Ishikawa (cell line): ENCODE results near the gene PEX11G.

Experiments used
- CEBPB ChIP-seq: IDR thresholded peaks from 2 replicates; pipeline ENCODE4 v1.6.1; 2012
- CREB1 ChIP-seq: IDR thresholded peaks from 2 replicates; pipeline ENCODE4 v1.6.1; 2012; ENCODE audit warnings: low read depth
- EGR1 ChIP-seq: IDR thresholded peaks from 2 replicates; pipeline ENCODE4 v1.6.1; 2012
- EP300 ChIP-seq: IDR thresholded peaks from 2 replicates; pipeline ENCODE4 v1.6.1; 2012; ENCODE audit warnings: borderline replicate concordance
- FOXM1 ChIP-seq: IDR thresholded peaks from 2 replicates; pipeline ENCODE4 v1.6.1; 2012; ENCODE audit warnings: low read depth, borderline replicate concordance
- MAX ChIP-seq: IDR thresholded peaks from 2 replicates; pipeline ENCODE4 v1.6.1; 2012
- NFIC ChIP-seq: IDR thresholded peaks from 2 replicates; pipeline ENCODE4 v1.6.1; 2012
- RAD21 ChIP-seq: IDR thresholded peaks from 2 replicates; pipeline ENCODE4 v1.6.1; 2012; ENCODE audit warnings: low read depth
- TAF1 ChIP-seq: IDR thresholded peaks from 2 replicates; pipeline ENCODE4 v1.6.1; 2012; ENCODE audit warnings: low read depth, mild to moderate bottlenecking
- TCF12 ChIP-seq: IDR thresholded peaks from 2 replicates; pipeline ENCODE4 v1.6.1; 2012; ENCODE audit warnings: low read depth
- TEAD4 ChIP-seq: IDR thresholded peaks from 2 replicates; pipeline ENCODE4 v1.6.1; 2012
- YY1 ChIP-seq: IDR thresholded peaks from 2 replicates; pipeline ENCODE4 v1.6.1; 2012; ENCODE audit warnings: low read depth
- ZBTB7A ChIP-seq: IDR thresholded peaks from 2 replicates; pipeline ENCODE4 v1.6.1; 2012; ENCODE audit warnings: low read depth
- TF ChIP-seq, protein P1 (sequence below): IDR thresholded peaks from 2 replicates; pipeline ENCODE4 v1.6.1; 2012; ENCODE audit warnings: low read depth, mild to moderate bottlenecking
- TF ChIP-seq, protein P2 (sequence below): IDR thresholded peaks from 2 replicates; pipeline ENCODE4 v1.6.1; 2012

PEX11G gene

DNA sequence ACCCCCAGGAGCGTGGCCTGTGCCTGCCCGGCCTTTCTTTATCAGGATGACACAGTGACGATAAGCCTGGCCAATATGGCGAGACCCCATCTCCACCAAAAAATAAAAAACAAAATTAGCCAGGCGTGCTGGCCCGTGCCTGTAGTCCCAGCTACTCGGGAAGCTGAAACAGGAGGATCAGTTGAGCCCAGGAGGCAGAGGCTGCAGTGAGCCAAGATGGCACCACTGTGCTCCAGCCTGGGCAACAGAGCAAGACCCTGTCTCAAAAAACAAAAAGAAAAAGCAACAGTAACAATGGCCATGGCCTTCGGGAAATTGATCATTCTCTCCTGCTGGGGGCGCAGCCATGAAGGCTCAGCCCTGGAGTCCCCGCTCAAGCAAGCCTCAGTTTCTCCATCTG lies 11.1 kb downstream of the PEX11G start:
- TF ChIP-seq CREB1 (no peak), NFIC (no peak), CEBPB (no peak), TAF1 (no peak), RAD21 (no peak), EGR1 (no peak), EP300 (no peak), FOXM1 (no peak), TEAD4 (no peak)
- TF ChIP-seq, protein P1, sequence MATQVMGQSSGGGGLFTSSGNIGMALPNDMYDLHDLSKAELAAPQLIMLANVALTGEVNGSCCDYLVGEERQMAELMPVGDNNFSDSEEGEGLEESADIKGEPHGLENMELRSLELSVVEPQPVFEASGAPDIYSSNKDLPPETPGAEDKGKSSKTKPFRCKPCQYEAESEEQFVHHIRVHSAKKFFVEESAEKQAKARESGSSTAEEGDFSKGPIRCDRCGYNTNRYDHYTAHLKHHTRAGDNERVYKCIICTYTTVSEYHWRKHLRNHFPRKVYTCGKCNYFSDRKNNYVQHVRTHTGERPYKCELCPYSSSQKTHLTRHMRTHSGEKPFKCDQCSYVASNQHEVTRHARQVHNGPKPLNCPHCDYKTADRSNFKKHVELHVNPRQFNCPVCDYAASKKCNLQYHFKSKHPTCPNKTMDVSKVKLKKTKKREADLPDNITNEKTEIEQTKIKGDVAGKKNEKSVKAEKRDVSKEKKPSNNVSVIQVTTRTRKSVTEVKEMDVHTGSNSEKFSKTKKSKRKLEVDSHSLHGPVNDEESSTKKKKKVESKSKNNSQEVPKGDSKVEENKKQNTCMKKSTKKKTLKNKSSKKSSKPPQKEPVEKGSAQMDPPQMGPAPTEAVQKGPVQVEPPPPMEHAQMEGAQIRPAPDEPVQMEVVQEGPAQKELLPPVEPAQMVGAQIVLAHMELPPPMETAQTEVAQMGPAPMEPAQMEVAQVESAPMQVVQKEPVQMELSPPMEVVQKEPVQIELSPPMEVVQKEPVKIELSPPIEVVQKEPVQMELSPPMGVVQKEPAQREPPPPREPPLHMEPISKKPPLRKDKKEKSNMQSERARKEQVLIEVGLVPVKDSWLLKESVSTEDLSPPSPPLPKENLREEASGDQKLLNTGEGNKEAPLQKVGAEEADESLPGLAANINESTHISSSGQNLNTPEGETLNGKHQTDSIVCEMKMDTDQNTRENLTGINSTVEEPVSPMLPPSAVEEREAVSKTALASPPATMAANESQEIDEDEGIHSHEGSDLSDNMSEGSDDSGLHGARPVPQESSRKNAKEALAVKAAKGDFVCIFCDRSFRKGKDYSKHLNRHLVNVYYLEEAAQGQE = no peak

- no peak for TF ChIP-seq FOXM1
- TF ChIP-seq, protein P2, sequence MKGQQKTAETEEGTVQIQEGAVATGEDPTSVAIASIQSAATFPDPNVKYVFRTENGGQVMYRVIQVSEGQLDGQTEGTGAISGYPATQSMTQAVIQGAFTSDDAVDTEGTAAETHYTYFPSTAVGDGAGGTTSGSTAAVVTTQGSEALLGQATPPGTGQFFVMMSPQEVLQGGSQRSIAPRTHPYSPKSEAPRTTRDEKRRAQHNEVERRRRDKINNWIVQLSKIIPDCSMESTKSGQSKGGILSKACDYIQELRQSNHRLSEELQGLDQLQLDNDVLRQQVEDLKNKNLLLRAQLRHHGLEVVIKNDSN = no peak
- TF ChIP-seq YY1 = no peak
- TF ChIP-seq EGR1 = no peak
Observed at GRCh38 chr19:7476777-7477494, 11.9 kb downstream of the PEX11G start.

GRCh38 chr19:7476241-7476640 lies 12.6 kb downstream of the PEX11G start:
- TF ChIP-seq NFIC (no peak), TAF1 (no peak), YY1 (no peak), TEAD4 (no peak), EGR1 (no peak), CEBPB (no peak), RAD21 (no peak), MAX (no peak), CREB1 (no peak), ZBTB7A (no peak), FOXM1 (no peak), TCF12 (no peak), EP300 (no peak)
- TF ChIP-seq, protein P1 = no peak
- TF ChIP-seq, protein P2 = no peak

DNA sequence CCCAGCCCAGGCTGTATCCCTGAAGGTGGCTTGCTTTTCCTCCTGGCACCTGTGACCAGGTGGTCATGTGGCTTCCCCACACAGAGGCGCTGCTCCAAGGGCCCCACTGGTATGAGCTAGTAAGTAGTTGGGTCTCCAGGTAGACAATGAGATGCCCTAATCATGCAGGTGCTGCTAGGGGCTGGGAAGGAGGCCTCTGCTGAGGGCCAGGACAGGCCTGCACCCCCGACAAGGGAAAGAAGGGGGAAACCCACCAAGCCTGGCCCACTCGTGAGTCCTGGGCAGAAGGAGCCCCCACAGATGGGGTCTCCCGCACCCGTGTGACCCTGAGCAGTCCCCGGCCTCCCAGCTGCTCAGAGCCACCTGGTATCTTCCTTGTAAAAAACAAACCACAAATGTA lies 13.2 kb downstream of the PEX11G start:
- TF ChIP-seq ZBTB7A = no peak
- TF ChIP-seq, protein P1 = no peak
- TF ChIP-seq MAX = no peak
- TF ChIP-seq EP300 = no peak
- no peak for TF ChIP-seq TCF12
- TF ChIP-seq NFIC = no peak
- TF ChIP-seq TEAD4 = no peak
- no peak for TF ChIP-seq FOXM1
- TF ChIP-seq CREB1 = no peak
- no peak for TF ChIP-seq YY1
- no peak for TF ChIP-seq TAF1
- TF ChIP-seq, protein P2 = no peak
- no peak for TF ChIP-seq CEBPB
- no peak for TF ChIP-seq RAD21
- TF ChIP-seq EGR1 = no peak
